ENCODE data around the gene IGFALS.

Gene IGFALS

GRCh38 chr16:1768767-1769401 lies 24.6 kb downstream of the IGFALS start:
- H3K36me3 ChIP-seq (ENCODE audit: control insufficient read depth in 4 of 4, insufficient read depth in 4 of 4, low read length in 3 of 4), result peaks cover 7 to 70% (median 35%) of the 10 kb centered on the region in 4 experiments
- no peaks in the 10 kb centered on the region for H3K27me3 ChIP-seq (replicated peaks in 2 of 5; ENCODE audit: control insufficient read depth in 4 of 5, insufficient read depth in 5 of 5, low read length in 4 of 5)
- H3K4me1 ChIP-seq (ENCODE audit: control extremely low read depth in 1 of 4, control insufficient read depth in 4 of 4, insufficient read depth in 4 of 4, low read length in 3 of 4), result peaks cover 0 to 24% (median 21%) of the 10 kb centered on the region in 4 experiments
- no peak for DNase-seq
- H3K4me3 ChIP-seq (ENCODE audit: control insufficient read depth in 1 of 7, extremely low read depth in 1 of 7, insufficient read depth in 4 of 7, low read depth in 2 of 7, low read length in 6 of 7), result no peak overlapping the region
- POLR2A ChIA-PET, result no interaction called here
- CTCF ChIA-PET, result no interaction called here
- no peak overlapping the region for H3K27ac ChIP-seq (ENCODE audit: insufficient read depth in 1 of 2, low read depth in 1 of 2, low read length in 2 of 2, poor library complexity in 1 of 2, severe bottlenecking in 2 of 2)
- 92% methylated on average over 14 of the region's 26 CpGs for WGBS (ENCODE audit: insufficient coverage)
- no peaks in the 10 kb centered on the region for H3K9me3 ChIP-seq (ENCODE audit: control extremely low read depth in 1 of 5, control insufficient read depth in 4 of 5, insufficient read depth in 2 of 5, low read depth in 1 of 5, low read length in 4 of 5)

DNA sequence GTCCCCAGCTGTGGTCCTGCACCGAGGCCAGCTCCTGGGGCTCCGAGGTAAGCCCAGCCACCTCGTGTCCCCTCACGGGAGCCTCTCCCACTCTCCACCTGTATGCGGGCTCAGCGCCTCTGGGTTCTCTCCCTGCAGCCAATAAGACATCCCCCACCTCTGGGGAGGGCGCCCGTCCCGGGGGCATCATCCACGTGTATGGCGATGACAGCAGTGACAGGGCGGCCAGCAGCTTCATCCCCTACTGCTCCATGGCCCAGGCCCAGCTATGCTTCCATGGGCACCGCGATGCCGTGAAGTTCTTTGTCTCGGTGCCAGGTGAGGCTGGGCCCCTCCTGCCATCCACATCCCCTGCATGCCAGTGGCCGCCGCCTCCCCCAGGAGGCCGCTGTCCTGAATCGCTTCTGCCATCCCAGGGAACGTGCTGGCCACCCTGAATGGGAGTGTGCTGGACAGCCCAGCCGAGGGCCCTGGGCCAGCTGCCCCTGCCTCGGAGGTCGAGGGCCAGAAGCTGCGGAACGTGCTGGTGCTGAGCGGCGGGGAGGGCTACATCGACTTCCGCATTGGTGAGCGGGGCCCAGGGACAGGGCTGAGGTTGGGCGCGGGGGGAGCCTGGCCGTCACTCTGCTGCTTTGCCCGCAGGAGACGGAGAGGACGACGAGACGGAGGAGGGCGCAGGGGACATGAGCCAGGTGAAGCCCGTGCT lies 25.3 kb downstream of the IGFALS start:
- Histone ChIP-seq H3K4me1 (ENCODE audit: control extremely low read depth in 1 of 4, control insufficient read depth in 4 of 4, insufficient read depth in 4 of 4, low read length in 3 of 4) (peaks cover 0 to 21% (median 19%) of the 10 kb centered on the region in 4 experiments), H3K27ac (ENCODE audit: insufficient read depth in 1 of 2, low read depth in 1 of 2, low read length in 2 of 2, poor library complexity in 1 of 2, severe bottlenecking in 2 of 2) (no peak overlapping the region), H3K9me3 (ENCODE audit: control extremely low read depth in 1 of 5, control insufficient read depth in 4 of 5, insufficient read depth in 2 of 5, low read depth in 1 of 5, low read length in 4 of 5) (no peaks in the 10 kb centered on the region), H3K36me3 (ENCODE audit: control insufficient read depth in 4 of 4, insufficient read depth in 4 of 4, low read length in 3 of 4) (peaks cover 7 to 75% (median 37%) of the 10 kb centered on the region in 4 experiments), H3K4me3 (ENCODE audit: control insufficient read depth in 1 of 7, extremely low read depth in 1 of 7, insufficient read depth in 4 of 7, low read depth in 2 of 7, low read length in 6 of 7) (no peak overlapping the region), H3K27me3 (replicated peaks in 2 of 5; ENCODE audit: control insufficient read depth in 4 of 5, insufficient read depth in 5 of 5, low read length in 4 of 5) (no peaks in the 10 kb centered on the region)
- WGBS (ENCODE audit: insufficient coverage), result 96% methylated on average over 31 of the region's 41 CpGs
- ChIA-PET POLR2A (no interaction called here), CTCF (no interaction called here)
- no peak for DNase-seq

GRCh38 chr16:1767116-1767994 lies 26.1 kb downstream of the IGFALS start:
- no peak for DNase-seq
- WGBS (ENCODE audit: insufficient coverage), result 96% methylated on average over 38 of the region's 42 CpGs
- ChIA-PET CTCF (no interaction called here), POLR2A (no interaction called here)
- Histone ChIP-seq H3K4me1 (ENCODE audit: control extremely low read depth in 1 of 4, control insufficient read depth in 4 of 4, insufficient read depth in 4 of 4, low read length in 3 of 4) (peaks cover 0 to 18% (median 16%) of the 10 kb centered on the region in 4 experiments), H3K9me3 (ENCODE audit: control extremely low read depth in 1 of 5, control insufficient read depth in 4 of 5, insufficient read depth in 2 of 5, low read depth in 1 of 5, low read length in 4 of 5) (no peaks in the 10 kb centered on the region), H3K27me3 (replicated peaks in 2 of 5; ENCODE audit: control insufficient read depth in 4 of 5, insufficient read depth in 5 of 5, low read length in 4 of 5) (no peaks in the 10 kb centered on the region), H3K4me3 (ENCODE audit: control insufficient read depth in 1 of 7, extremely low read depth in 1 of 7, insufficient read depth in 4 of 7, low read depth in 2 of 7, low read length in 6 of 7) (no peak overlapping the region), H3K27ac (ENCODE audit: insufficient read depth in 1 of 2, low read depth in 1 of 2, low read length in 2 of 2, poor library complexity in 1 of 2, severe bottlenecking in 2 of 2) (no peak overlapping the region), H3K36me3 (ENCODE audit: control insufficient read depth in 4 of 4, insufficient read depth in 4 of 4, low read length in 3 of 4) (peaks cover 7 to 83% (median 45%) of the 10 kb centered on the region in 4 experiments)

DNA sequence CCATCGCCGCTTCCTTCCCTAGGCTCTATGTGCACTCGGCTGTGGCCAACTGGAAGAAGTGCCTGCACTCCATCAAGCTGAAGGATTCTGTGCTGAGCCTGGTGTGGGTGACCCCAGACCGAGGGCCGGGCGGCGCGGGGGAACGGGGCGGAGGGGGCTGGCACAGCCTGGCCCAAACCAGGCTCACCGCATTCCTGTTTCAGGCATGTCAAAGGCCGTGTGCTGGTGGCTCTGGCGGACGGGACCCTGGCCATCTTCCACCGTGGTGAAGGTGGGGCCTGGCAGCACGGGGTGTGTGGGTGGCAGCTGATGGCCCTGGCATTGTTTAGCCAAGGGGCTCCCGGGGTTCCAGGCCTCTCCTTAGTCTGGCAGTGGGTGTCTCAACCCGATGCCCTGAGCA lies 26.8 kb downstream of the IGFALS start:
- 98% methylated on average over 9 of the region's 18 CpGs for WGBS (ENCODE audit: insufficient coverage)
- no peak for DNase-seq
- Histone ChIP-seq H3K27ac (ENCODE audit: insufficient read depth in 1 of 2, low read depth in 1 of 2, low read length in 2 of 2, poor library complexity in 1 of 2, severe bottlenecking in 2 of 2) (no peak overlapping the region), H3K27me3 (replicated peaks in 2 of 5; ENCODE audit: control insufficient read depth in 4 of 5, insufficient read depth in 5 of 5, low read length in 4 of 5) (no peaks in the 10 kb centered on the region), H3K4me1 (ENCODE audit: control extremely low read depth in 1 of 4, control insufficient read depth in 4 of 4, insufficient read depth in 4 of 4, low read length in 3 of 4) (peaks cover 0 to 11% (median 10%) of the 10 kb centered on the region in 4 experiments), H3K36me3 (ENCODE audit: control insufficient read depth in 4 of 4, insufficient read depth in 4 of 4, low read length in 3 of 4) (peaks cover 7 to 87% (median 51%) of the 10 kb centered on the region in 4 experiments), H3K4me3 (ENCODE audit: control insufficient read depth in 1 of 7, extremely low read depth in 1 of 7, insufficient read depth in 4 of 7, low read depth in 2 of 7, low read length in 6 of 7) (no peak overlapping the region), H3K9me3 (ENCODE audit: control extremely low read depth in 1 of 5, control insufficient read depth in 4 of 5, insufficient read depth in 2 of 5, low read depth in 1 of 5, low read length in 4 of 5) (no peaks in the 10 kb centered on the region)
- ChIA-PET POLR2A (no interaction called here), CTCF (no interaction called here)

DNA sequence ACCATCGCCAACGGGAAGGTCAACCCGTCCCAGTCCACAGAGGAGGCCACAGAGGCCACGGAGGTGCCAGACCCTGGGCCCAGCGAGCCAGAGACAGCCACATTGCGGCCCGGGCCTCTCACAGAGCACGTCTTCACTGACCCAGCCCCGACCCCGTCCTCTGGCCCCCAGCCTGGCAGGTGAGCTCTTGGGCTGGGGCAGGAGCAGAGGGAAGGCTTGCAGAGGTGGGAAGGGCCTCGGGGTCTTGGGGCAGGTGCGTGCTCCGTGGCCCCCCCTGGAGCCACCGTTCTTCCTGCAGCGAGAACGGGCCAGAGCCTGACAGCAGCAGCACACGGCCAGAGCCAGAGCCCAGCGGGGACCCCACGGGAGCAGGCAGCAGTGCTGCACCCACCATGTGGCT lies 27.3 kb downstream of the IGFALS start:
- peaks cover 7 to 88% (median 53%) of the 10 kb centered on the region in 4 experiments for H3K36me3 ChIP-seq (ENCODE audit: control insufficient read depth in 4 of 4, insufficient read depth in 4 of 4, low read length in 3 of 4)
- no peak for DNase-seq
- ChIA-PET CTCF (no interaction called here), POLR2A (interaction anchor here (0.6 kb wide), 1 partner anchor 11 kb away, joined by 3 read pairs; no protein-coding TSS in a partner anchor)
- 100% methylated on average over 18 of the region's 19 CpGs for WGBS (ENCODE audit: insufficient coverage)
- no peaks in the 10 kb centered on the region for H3K27me3 ChIP-seq (replicated peaks in 2 of 5; ENCODE audit: control insufficient read depth in 4 of 5, insufficient read depth in 5 of 5, low read length in 4 of 5)
- H3K9me3 ChIP-seq (ENCODE audit: control extremely low read depth in 1 of 5, control insufficient read depth in 4 of 5, insufficient read depth in 2 of 5, low read depth in 1 of 5, low read length in 4 of 5), result no peaks in the 10 kb centered on the region
- H3K27ac ChIP-seq (ENCODE audit: insufficient read depth in 1 of 2, low read depth in 1 of 2, low read length in 2 of 2, poor library complexity in 1 of 2, severe bottlenecking in 2 of 2), result no peak overlapping the region
- peaks cover 0 to 10% (median 8%) of the 10 kb centered on the region in 4 experiments for H3K4me1 ChIP-seq (ENCODE audit: control extremely low read depth in 1 of 4, control insufficient read depth in 4 of 4, insufficient read depth in 4 of 4, low read length in 3 of 4)
- H3K4me3 ChIP-seq (ENCODE audit: control insufficient read depth in 1 of 7, extremely low read depth in 1 of 7, insufficient read depth in 4 of 7, low read depth in 2 of 7, low read length in 6 of 7), result no peak overlapping the region

- WGBS (ENCODE audit: insufficient coverage), result 93% methylated on average over 20 of the region's 22 CpGs
- Histone ChIP-seq H3K27ac (ENCODE audit: insufficient read depth in 1 of 2, low read depth in 1 of 2, low read length in 2 of 2, poor library complexity in 1 of 2, severe bottlenecking in 2 of 2) (no peak overlapping the region), H3K4me1 (ENCODE audit: control extremely low read depth in 1 of 4, control insufficient read depth in 4 of 4, insufficient read depth in 4 of 4, low read length in 3 of 4) (peaks cover 0 to 9% (median 7%) of the 10 kb centered on the region in 4 experiments), H3K27me3 (replicated peaks in 2 of 5; ENCODE audit: control insufficient read depth in 4 of 5, insufficient read depth in 5 of 5, low read length in 4 of 5) (no peaks in the 10 kb centered on the region), H3K9me3 (ENCODE audit: control extremely low read depth in 1 of 5, control insufficient read depth in 4 of 5, insufficient read depth in 2 of 5, low read depth in 1 of 5, low read length in 4 of 5) (no peaks in the 10 kb centered on the region), H3K36me3 (ENCODE audit: control insufficient read depth in 4 of 4, insufficient read depth in 4 of 4, low read length in 3 of 4) (peaks cover 7 to 91% (median 55%) of the 10 kb centered on the region in 4 experiments), H3K4me3 (ENCODE audit: control insufficient read depth in 1 of 7, extremely low read depth in 1 of 7, insufficient read depth in 4 of 7, low read depth in 2 of 7, low read length in 6 of 7) (no peak overlapping the region)
- CTCF ChIA-PET, result no interaction called here
- no peak for DNase-seq
- POLR2A ChIA-PET, result interaction anchor here (0.6 kb wide), 1 partner anchor 12 kb away, joined by 3 read pairs; no protein-coding TSS in a partner anchor
Observed at GRCh38 chr16:1765826-1766225, 27.7 kb downstream of the IGFALS start.
